ENCODE results near the gene ZNF154.

Gene ZNF154

DNA sequence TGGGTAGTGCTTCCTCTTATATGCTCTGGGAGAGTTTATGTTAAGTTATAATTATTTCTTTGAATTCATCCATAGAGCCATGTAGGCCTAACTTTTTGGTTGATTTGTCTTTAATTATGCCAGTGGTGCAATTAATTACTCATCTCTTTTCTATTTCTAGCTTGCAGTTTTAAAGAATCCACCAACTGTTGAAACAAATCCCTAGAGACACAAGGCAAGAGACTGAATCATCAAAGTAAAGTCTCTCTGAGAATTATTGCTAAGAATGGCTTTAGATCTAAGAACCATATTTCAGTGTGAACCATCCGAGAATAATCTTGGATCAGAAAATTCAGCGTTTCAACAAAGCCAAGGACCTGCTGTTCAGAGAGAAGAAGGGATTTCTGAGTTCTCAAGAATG is 33.1 kb downstream of the ZNF154 start:
- no peak for DNase-seq (ENCODE audit: low read depth, low spot score)

DNA sequence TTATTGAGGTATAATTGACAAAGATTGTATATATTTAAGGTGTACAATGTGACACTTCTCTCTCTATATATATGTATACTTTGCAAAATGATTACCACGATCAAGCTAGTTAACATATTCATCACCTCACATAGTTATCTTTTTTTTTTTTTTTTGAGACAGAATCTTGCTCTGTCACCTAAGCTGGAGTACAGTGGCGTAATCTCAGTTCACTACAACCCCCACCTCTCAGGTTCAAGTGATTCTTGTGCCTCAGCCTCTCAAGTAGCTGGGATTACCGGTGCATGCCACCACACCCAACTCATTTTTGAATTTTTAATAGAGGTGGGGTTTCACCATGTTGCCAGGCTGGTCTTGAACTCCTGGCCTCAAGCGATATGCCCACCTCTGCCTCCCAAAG is 36.5 kb downstream of the ZNF154 start:
- DNase-seq (ENCODE audit: low read depth, low spot score): no peak

DNA sequence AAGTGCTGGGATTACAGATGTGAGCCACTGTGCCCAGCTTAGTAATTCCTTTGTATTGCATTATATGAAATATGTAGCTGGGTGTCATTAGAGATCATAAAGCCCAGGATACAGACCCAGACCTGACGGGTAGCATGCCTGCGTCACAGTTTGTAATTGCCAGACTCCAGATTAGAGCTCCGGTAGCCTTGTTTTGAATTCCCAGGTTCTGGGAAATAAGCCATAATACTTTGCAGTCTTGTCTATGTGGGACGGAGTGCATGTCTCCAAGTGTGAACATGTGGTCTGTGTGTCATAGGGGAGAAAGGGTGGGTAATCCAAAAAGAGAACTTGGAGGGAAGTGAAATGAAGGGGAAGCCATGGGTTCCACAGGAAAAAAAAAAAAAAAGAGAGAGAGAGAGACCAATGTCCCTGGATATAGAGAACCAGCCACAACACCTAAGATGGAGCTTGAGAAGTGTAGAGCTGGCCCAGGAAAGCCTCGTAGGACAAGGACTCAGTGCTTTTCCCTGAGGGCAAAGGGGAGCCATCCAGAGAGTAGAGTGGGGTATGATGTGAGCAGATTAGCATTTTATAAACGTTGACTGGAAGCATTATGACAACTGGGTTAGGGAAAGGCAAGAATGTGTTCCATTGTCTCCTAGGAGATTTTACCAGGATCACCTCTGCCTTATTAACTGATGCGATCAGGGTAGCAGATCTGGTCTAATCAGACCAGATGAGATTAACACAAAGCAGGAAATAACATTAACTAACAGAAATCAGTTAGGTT is 37.7 kb downstream of the ZNF154 start:
- no peak for DNase-seq (ENCODE audit: low read depth, low spot score)

- DNase-seq (ENCODE audit: low read depth, low spot score): no peak
Observed at GRCh38 chr19:57668635-57669034, 40.4 kb downstream of the ZNF154 start, which contains the start of gene ZSCAN4. ZSCAN4 (plus strand) TSS chr19:57668935; CDS start chr19:57676146, 7,211 bp downstream.

DNA sequence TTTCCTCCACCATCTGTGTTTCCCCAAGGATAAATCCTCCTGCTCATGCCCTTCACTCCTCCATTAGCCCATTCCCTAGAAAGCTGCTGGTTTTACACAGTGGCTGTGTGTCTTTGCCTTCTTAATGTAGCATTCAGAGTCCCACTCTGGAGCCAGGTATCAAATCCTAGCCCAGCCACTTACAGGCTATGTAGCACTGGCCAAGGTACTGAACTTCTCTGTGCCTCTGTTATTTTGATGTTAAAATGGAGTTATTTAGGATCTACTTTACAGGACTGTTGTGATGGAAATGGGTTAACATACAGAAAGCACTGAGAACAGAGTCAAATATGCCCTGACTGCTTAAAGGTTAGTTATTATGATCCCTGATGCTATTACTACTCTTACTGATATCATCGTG is 41.8 kb downstream of the ZNF154 start:
- DNase-seq (ENCODE audit: low read depth, low spot score): no peak

DNA sequence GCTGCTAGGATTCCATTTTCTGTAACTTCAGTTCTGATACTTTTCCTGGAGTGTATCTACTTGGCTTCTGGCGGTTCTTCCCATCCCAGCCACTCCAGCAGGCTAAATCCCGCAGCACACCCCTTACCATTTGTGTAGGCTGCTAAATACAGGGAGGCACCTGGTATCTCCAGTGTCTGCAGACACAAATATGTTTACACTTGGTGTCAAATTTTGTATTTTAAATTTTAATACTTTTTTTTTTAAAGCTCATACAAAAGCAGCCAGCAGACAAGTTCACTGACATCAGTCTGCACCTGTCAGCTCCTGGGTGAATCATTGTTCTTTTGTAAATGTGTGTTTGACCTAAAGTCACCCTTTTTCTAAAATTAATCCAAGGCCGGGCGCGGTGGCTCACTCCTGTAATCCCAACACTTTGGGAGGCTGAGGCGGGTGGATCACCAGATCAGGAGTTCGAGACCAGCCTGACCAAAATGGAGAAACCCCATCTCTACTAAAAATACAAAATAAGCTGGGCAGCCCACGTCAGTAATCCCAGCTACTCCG is 43.7 kb downstream of the ZNF154 start:
- DNase-seq (ENCODE audit: low read depth, low spot score): no peak

DNA sequence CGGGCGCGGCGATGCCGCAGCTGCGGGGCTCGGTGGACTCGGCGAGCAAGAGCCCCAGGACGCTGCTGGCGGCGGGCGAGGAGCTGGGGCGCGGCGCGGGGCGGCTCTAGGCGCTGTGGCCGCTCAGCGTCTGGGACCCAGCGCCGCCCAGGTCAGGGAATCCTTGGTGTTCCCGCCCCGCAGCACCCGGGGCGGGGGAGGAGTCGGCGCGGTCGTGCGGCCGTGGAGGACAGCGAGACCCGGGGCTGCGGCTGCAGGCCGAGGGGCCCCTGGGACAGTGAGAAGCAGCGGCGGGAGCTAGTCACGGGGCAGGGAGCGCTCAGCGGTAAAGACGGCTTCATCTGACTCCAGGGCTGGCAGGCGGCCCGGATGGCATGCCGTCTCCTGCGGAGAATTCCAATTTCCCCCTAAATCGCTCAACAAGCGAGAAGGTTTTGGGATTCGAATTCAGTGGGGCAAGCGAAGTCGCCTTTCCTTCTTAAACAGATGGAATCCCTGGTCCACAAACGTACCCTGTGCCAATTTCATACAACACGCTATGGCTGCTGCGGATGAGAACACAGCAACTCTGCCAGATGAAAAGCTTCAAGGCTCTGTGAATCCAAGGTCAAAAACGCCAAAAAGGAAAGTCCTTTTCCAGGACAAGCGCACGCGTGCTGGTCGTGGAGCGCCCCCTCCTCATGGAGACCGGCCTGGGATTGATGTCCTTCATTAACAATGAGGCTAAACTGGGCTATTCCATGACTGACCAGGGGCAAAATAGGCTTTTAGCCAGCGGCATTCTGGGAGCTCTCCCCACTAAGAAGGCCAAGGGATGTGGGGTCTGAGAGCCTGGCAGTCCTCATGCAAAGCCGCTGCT is 44.5 kb downstream of the ZNF154 start:
- DNase-seq (ENCODE audit: low read depth, low spot score): no peak

DNA sequence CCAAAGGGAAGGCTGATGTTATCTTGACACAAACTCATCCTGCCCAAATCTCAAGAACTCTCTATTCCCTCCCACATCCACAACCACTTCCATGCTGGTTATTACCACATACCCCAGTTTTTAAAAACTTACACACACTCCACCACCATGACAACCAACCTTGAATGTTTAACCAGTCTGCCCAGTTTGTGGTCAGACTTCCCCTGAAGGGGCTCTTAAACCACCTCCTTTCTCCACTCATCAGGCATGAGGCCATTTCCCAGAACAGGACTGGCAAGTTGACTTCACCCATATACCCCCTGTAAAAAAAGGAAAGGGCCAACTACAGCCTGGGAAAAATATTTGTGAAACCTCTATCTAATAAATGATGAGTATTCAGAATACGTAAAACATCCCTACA is 52.7 kb downstream of the ZNF154 start:
- no peak for DNase-seq (ENCODE audit: low read depth, low spot score)

GRCh38 chr19:57655443-57655842 is 53.6 kb downstream of the ZNF154 start:
- DNase-seq (ENCODE audit: low read depth, low spot score): no peak

GRCh38 chr19:57653689-57654088 is 55.3 kb downstream of the ZNF154 start:
- DNase-seq (ENCODE audit: low read depth, low spot score): no peak

- DNase-seq (ENCODE audit: low read depth, low spot score): no peak
Observed at GRCh38 chr19:57651654-57651996, 57.4 kb downstream of the ZNF154 start.

DNA sequence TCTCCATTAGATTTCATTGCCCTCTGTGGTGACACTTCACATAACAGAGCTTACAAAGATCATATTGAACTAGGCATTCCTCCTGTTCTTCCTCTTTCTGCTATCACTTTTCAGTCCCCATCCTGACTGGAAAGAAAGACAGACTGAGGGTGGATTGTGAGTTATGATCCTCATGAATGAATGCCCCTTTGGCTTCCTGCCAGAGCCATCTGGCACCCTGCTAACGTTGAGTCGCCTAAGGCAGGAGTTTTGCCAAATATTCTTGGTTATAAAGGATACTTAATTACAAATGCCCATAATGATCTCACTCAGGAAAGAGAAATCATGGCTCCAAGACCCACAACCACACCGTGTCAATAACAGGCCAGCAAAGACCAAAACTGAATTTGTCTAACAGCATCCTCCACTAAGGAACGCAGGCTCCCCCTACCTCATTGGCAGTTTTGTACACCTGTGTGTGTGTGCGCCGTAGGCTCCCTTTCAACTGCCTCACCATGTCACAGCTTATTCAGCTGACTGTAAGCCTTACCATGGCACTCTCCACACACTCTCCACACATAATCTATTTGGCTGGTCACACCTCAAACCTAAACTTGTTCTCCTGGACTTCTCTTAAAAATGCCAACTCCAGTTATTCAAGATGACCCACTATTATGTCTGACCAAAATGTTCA is 60.5 kb downstream of the ZNF154 start:
- no peak for DNase-seq (ENCODE audit: low read depth, low spot score)
